B cell (primary cell): ENCODE measurements around the gene PODNL1. TPM values are rescaled to one million over a fixed set of nuclear protein-coding genes. Genes with fewer than 3 reads are reported as not detected.

Source experiments
- ATAC-seq: fragments of 200-7000 bp; cut with Tn5 transposase; one replicate; pipeline ENCODE4 v1.10.0; 2021; ENCODE audit warnings: low read depth, mild to moderate bottlenecking, moderate number of reproducible peaks, moderate library complexity
- CTCF ChIA-PET: fragments of 350-600 bp; sonication (Branson Sonifier 250); formaldehyde crosslinking; loops from one replicate; lab custom pipeline; 2021; ENCODE audit warnings: antibody characterized with exemption, inconsistent platforms; lab: Charles Lee
- POLR2A ChIA-PET: fragments of 350-600 bp; sonication (Branson Sonifier 250); formaldehyde crosslinking; loops from one replicate; lab custom pipeline; 2021; ENCODE audit warnings: antibody characterized with exemption; lab: Charles Lee
- DNase-seq: peaks from one replicate; pipeline ENCODE4 v3.0.0; 2013
- H2AFZ ChIP-seq: 2 replicates; pipeline ENCODE4 v1.6.1; 2012; ENCODE audit warnings: mild to moderate bottlenecking, low read depth, low read length; ENCODE audit not compliant: insufficient read depth, poor library complexity, severe bottlenecking
- H3K27ac ChIP-seq, 2 donors: 1 replicate in 1 of 2; 2 replicates in 1 of 2; pipeline ENCODE4 v1.5.1; 2012 to 2013; ENCODE audit warnings: low read length in 2 of 2, mild to moderate bottlenecking in 2 of 2, moderate library complexity in 1 of 2
- H3K27me3 ChIP-seq, 4 experiments: fragments of 200-600 bp in 1 of 4; sonication (generic) in 1 of 4; replicated peaks in 1 of 4; 1 replicate in 2 of 4; 2 replicates in 2 of 4; pipeline versions ENCODE4 v1.6.1 to v1.7.0; 2013 to 2016; ENCODE audit warnings: low read length in 3 of 4, mild to moderate bottlenecking in 2 of 4, mixed read lengths in 1 of 4, moderate library complexity in 1 of 4; ENCODE audit not compliant: insufficient read depth in 4 of 4, control insufficient read depth in 3 of 4; ENCODE audit errors: control extremely low read depth in 1 of 4
- H3K36me3 ChIP-seq, 2 experiments: replicated peaks in 1 of 2; 1 replicate in 1 of 2; 2 replicates in 1 of 2; pipeline versions ENCODE4 v1.6.1 to v1.7.1; 2013; ENCODE audit warnings: low read length in 1 of 2; ENCODE audit not compliant: insufficient read depth in 2 of 2, control insufficient read depth in 1 of 2; ENCODE audit errors: control extremely low read depth in 1 of 2, extremely low read depth in 1 of 2
- H3K4me1 ChIP-seq, 2 donors: fragments of 200-600 bp in 1 of 2; sonication (generic) in 1 of 2; 1 replicate in 1 of 2; 2 replicates in 1 of 2; pipeline versions ENCODE4 v1.5.1 to v1.6.1; 2013 to 2017; ENCODE audit warnings: low read length in 2 of 2; ENCODE audit not compliant: control insufficient read depth in 2 of 2, insufficient read depth in 2 of 2
- H3K4me2 ChIP-seq: replicated peaks from 2 replicates; pipeline ENCODE3; 2012; ENCODE audit warnings: mild to moderate bottlenecking, low read depth, low read length; ENCODE audit not compliant: poor library complexity, severe bottlenecking
- H3K4me3 ChIP-seq, 5 experiments: fragments of 200-600 bp in 1 of 5; sonication (generic) in 1 of 5; 1 replicate in 3 of 5; 2 replicates in 2 of 5; pipeline versions ENCODE4 v1.5.1 to v1.7.0; 2011 to 2016; ENCODE audit warnings: low read length in 4 of 5, mild to moderate bottlenecking in 4 of 5, low read depth in 2 of 5, control low read depth in 1 of 5, moderate library complexity in 1 of 5; ENCODE audit not compliant: insufficient read depth in 1 of 5; ENCODE audit errors: control extremely low read depth in 1 of 5, extremely low read depth in 1 of 5
- H3K79me2 ChIP-seq: fragments of 200-600 bp; sonication (generic); one replicate; pipeline ENCODE4 v1.6.0; 2016; ENCODE audit warnings: low read length; ENCODE audit not compliant: control insufficient read depth, insufficient read depth
- H3K9ac ChIP-seq: fragments of 200-600 bp; sonication (generic); 2 replicates; pipeline ENCODE4 v1.6.1; 2017; ENCODE audit warnings: mild to moderate bottlenecking, low read length, moderate library complexity
- H3K9me3 ChIP-seq, 3 donors: one replicate each; pipeline versions ENCODE4 v1.6.1 to v1.7.1; 2013; ENCODE audit warnings: low read length in 2 of 3; ENCODE audit not compliant: control insufficient read depth in 2 of 3, insufficient read depth in 1 of 3; ENCODE audit errors: control extremely low read depth in 1 of 3
- H4K20me1 ChIP-seq: 2 replicates; pipeline ENCODE4 v1.6.0; 2012; ENCODE audit warnings: mild to moderate bottlenecking, low read length; ENCODE audit not compliant: insufficient read depth, control insufficient read depth, poor library complexity, severe bottlenecking
- H3K27ac Mint-ChIP-seq: one replicate; pipeline ENCODE4 v1.8.0; 2021; ENCODE audit warnings: mixed read lengths
- H3K27me3 Mint-ChIP-seq: one replicate; pipeline ENCODE4 v1.8.0; 2021; ENCODE audit warnings: mixed read lengths
- H3K4me1 Mint-ChIP-seq: one replicate; pipeline ENCODE4 v1.8.0; 2021; ENCODE audit warnings: mixed read lengths
- H3K4me3 Mint-ChIP-seq: one replicate; pipeline ENCODE4 v1.8.0; 2021; ENCODE audit warnings: mixed read lengths
- H3K9me3 Mint-ChIP-seq: one replicate; pipeline ENCODE4 v1.8.0; 2022; ENCODE audit warnings: mixed read lengths; ENCODE audit not compliant: insufficient read depth
- CTCF ChIP-seq: fragments of 200-600 bp; IDR thresholded peaks from one replicate; pipeline ENCODE4 v1.8.0; 2022; ENCODE audit warnings: antibody characterized with exemption, mild to moderate bottlenecking
- EZH2 ChIP-seq: IDR thresholded peaks from 2 replicates; pipeline ENCODE4 v1.6.1; 2012; ENCODE audit warnings: borderline replicate concordance, low read depth, mild to moderate bottlenecking, moderate library complexity, low read length; ENCODE audit not compliant: insufficient read depth, poor library complexity, severe bottlenecking
- WGBS: methylation state at CpG from one replicate; pipeline ENCODE4 v1.1.5; 2013; ENCODE audit warnings: missing lambda C conversion rate; ENCODE audit not compliant: insufficient coverage; 5-methylcytosine and 5-hydroxymethylcytosine counted together
- intact Hi-C: fragments of 100-400 bp; cut with micrococcal nuclease; formaldehyde crosslinking; loops from one replicate; pipeline ENCODE4 v1.10.0; 2022
- polyA plus RNA-seq: library from polyadenylated mRNA; depleted of rRNA; stranded (reverse); fragments of >200 nt; gene quantifications from 2 replicates; pipeline ENCODE4 v1.2.3, GENCODE V29; 2012
- total RNA-seq, 2 donors: library from RNA; stranded (reverse); fragments of 120-200 nt in 1 of 2; gene quantifications; 1 replicate in 1 of 2; 2 replicates in 1 of 2; pipeline versions ENCODE4 v1.2.3 to v1.2.4, GENCODE V29; 2013 to 2022

Gene PODNL1
- total and polyA plus RNA-seq, 2 donors (not counting 1 experiment from before 2014, with no cell fraction given): not detected

GRCh38 chr19:13982773-13983172 lies 44.6 kb upstream of the PODNL1 start:
- H3K9ac ChIP-seq: no peak overlapping the region
- H3K9me3 Mint-ChIP-seq: no peaks in the 10 kb centered on the region
- peak overlapping the region; percentile 46 for H3K4me2 ChIP-seq
- no peak overlapping the region for H2AFZ ChIP-seq
- H3K79me2 ChIP-seq: peaks cover 6% of the 10 kb centered on the region
- peaks cover 0 to 3% of the 10 kb centered on the region in 2 experiments for H3K36me3 ChIP-seq
- intact Hi-C loops: no loop called here
- no peaks in the 10 kb centered on the region for H3K9me3 ChIP-seq
- peaks cover 66 to 93% of the 10 kb centered on the region in 2 donors for H3K4me1 ChIP-seq
- H3K27me3 ChIP-seq: peaks cover 0 to 7% (median 0%) of the 10 kb centered on the region in 4 experiments
- H3K4me3 ChIP-seq: no peak overlapping the region
- TF ChIP-seq CTCF (no peak), EZH2 (no peak)
- H3K27me3 Mint-ChIP-seq: no peaks in the 10 kb centered on the region
- WGBS: over 99% methylated on average over 9 of the region's 9 CpGs
- peak overlapping the region; percentile 84 for H3K27ac Mint-ChIP-seq
- DNase-seq: no peak
- POLR2A ChIA-PET: interaction anchor here (1.0 kb wide), 1 partner anchor 44 kb away, joined by 3 read pairs; no protein-coding TSS in a partner anchor
- CTCF ChIA-PET: no interaction called here
- H3K4me1 Mint-ChIP-seq: peaks cover 75% of the 10 kb centered on the region
- peak overlapping the region in 1 of 2 donors; percentile 51 for H3K27ac ChIP-seq
- no peaks in the 10 kb centered on the region for H4K20me1 ChIP-seq
- H3K4me3 Mint-ChIP-seq: no peak overlapping the region
- no peak for ATAC-seq

GRCh38 chr19:13981988-13982501 lies 43.8 kb upstream of the PODNL1 start:
- Mint-ChIP-seq H3K27ac (peak overlapping the region; percentile 82), H3K4me1 (peaks cover 69% of the 10 kb centered on the region), H3K9me3 (no peaks in the 10 kb centered on the region), H3K27me3 (no peaks in the 10 kb centered on the region), H3K4me3 (peak overlapping the region; percentile 45)
- ChIA-PET POLR2A (interaction anchor here (1.1 kb wide), 1 partner anchor 49 kb away, joined by 3 read pairs; no protein-coding TSS in a partner anchor), CTCF (no interaction called here)
- peaks cover 59 to 86% of the 10 kb centered on the region in 2 donors for H3K4me1 ChIP-seq
- no peak for ATAC-seq
- H4K20me1 ChIP-seq: no peaks in the 10 kb centered on the region
- no peak overlapping the region for H3K4me3 ChIP-seq
- H3K79me2 ChIP-seq: peaks cover 3% of the 10 kb centered on the region
- intact Hi-C loops: no loop called here
- DNase-seq: no peak
- H3K4me2 ChIP-seq: peak overlapping the region; percentile 65
- H3K9me3 ChIP-seq: no peaks in the 10 kb centered on the region
- no peak overlapping the region for H3K9ac ChIP-seq
- no peak overlapping the region for H2AFZ ChIP-seq
- WGBS: 92% methylated on average over 16 of the region's 17 CpGs
- H3K36me3 ChIP-seq: peaks cover 0 to 3% of the 10 kb centered on the region in 2 experiments
- no peak for TF ChIP-seq EZH2
- no peak for TF ChIP-seq CTCF
- peaks cover 0 to 7% (median 0%) of the 10 kb centered on the region in 4 experiments for H3K27me3 ChIP-seq
- peak overlapping the region in 1 of 2 donors; percentile 56 for H3K27ac ChIP-seq
